AML-193 (cell line): ENCODE results near the gene LYG1.

Experiments used
- DNase-seq, 2 experiments: peaks; one replicate each; lab custom pipeline; 2025; lab: John Stamatoyannopoulos, UW

Gene LYG1

DNA sequence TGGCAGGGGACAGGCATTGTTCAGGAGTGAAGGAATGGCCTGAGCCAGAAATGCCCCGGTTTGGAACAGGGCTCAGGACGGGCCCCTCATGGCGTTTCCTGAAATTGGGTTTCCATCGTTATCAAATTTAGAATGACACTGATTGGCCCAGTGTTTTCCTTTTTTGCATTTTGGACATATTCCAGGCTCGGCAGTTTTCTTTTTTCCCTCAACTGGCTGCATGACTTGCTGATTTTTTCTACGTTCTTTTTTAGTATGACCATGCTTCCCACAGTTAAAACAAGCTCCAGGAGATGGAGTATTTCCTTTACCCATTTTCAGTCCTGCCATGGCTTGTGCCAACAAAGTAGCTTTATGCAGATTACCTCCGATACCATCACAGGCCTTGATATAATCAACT lies 25.1 kb downstream of the LYG1 start:
- no peak for DNase-seq

DNA sequence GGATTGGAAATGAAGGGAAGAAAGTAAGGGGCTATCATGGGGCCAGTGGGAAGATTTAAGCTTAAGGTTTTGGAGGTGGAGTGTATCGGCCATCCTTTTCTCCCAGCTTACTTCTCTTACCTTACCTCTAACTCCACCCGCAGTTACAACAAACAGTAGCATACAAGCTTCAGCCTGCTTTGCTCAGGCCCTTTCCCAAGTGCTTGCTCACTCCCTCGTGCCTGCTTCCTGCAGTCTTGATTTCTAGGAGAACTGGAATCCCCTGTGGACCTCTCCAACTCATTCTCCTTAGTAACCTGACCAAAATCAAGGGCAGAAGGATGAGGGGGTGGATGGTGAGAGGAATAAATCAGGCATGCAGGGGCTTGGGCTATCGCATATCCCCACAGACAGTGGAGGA lies 39.8 kb downstream of the LYG1 start:
- DNase-seq, result no peak

DNA sequence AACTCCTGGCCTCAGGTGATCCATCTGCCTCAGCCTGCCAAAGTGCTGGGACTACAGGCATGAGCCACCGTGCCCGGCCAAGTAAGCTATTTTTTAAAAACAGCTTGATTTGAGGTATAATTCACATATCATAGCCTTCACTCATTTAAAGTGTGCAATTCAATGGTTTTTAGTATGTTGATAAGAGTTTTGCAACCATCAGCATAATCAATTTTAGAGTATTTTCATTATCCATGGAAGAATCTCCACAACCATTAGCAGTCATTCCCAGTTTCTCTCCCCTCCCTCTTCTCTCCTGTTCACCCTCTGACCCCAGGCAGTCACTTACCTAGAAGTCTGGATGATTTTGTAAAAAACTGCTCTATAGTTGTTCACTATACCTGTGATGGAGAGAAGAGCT lies 40.8 kb downstream of the LYG1 start:
- no peak for DNase-seq

DNA sequence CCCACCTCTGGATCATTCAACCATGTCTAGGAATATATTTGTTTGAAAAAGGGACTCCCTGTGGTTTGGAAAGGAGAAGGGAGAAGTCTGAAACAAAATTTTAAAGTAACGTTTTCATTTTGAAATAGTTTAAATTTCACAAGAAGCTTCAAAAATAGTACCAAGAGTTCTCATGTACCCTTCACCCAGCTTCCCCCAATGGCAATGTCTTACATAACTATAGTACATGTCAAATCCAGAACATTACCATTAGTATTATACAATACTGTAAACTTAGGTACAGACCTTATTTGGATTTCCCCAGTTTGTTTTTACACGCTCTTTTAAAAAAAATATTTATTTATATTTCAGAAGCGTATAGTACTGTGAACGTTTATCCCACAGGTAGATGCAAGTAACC lies 41.5 kb downstream of the LYG1 start:
- no peak for DNase-seq

DNA sequence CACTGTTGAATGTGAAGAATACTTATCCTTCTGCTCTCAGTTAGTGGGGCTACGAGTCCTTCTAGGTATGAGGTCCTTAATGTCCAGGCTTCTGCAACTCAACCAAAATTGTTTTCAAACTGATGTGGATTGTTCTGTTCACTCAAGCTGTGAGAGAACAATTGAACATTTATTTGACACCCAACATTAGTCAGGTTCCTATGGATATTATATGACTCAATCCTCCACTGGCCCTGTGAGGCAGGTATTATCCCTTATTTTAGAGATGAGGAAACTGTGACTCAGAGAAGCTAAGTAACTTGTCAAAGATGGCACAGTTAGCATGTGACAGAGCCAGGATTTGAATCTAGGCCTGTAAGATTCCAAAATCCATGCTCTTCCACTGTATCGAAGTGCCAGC lies 44.3 kb downstream of the LYG1 start:
- no peak for DNase-seq

DNA sequence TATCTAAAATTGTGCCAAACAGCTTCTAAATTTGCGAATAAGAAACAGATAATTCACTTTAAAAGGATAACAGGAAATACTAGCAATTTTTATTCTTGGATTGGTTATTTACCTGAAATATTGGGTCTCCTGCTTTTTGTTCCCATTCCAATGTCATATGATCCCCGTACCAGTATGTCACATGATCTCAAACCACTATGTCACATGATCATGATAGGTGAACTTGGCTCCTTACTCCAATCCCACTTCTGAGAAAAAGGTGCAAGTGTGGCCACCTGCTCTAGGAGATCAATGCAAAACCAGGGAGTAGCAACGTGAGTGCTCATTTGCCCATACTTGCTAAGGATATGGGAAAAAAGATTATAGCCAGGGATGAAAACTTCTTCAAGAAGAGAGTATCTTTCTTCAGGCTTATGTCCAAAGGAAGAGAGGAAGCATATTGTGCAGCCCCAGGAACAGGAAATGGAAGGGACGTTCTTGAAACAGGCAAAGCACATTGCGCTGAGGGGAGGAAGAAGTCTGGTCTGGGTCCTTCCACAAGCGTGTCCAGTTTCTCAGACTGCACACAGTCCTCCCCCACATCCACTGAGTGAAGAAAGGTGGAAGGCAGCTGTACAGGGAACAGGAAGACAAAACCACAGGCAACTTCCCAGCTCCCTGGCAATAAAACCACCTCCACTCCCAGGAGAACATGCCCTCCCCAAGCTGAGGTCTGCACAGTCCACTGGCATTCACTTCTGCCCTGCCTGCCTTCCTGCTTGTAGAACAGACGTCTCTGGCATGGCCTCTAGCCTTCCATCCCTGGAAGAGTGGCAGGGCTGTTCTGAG lies 45.3 kb downstream of the LYG1 start, which contains the start of gene LYG2:
Gene LYG2 (minus strand): TSS at position 176 of the 828 bp plus-strand sequence. CDS start 1,406 bp downstream, outside the sequence.
- DNase-seq, result peak; percentile 16 to 43

DNA sequence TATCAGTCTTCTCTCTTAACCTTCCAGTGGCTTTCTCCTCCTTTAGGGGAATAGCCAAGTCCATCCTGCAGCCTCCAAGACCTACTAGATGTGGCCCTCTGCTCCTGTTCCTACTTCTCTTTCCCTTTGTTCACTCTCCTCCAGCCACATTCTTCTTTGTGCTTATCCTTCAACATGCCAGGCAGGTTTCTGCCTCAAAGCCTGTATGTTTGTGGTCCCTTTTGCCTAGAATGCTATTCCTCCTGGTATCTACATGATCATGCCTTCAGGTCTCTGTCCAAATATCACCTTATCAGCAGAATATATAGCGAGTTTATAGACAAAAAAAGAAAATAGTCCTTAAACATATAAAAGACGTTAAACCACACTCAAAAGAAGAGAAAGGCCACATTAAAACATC lies 51.0 kb downstream of the LYG1 start:
- DNase-seq, result no peak

DNA sequence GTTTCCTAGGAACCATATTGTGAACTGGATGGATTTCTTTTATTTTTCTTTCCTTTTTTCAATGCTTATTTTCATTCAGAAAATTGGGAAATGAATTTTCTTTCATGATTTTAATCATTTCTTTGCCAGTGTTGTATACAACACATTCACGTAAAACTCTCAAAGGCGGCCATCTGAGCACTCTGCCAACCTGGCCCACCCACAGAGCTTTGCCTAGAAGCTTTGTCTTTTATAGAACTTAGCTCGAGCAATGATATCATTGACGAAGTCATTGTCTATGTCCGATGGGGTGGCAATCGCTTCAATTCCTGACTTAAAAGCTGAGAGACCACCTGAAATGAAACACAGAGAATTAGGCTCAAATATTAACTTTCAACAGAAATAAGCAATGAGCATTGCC lies 58.8 kb downstream of the LYG1 start:
- no peak for DNase-seq

DNA sequence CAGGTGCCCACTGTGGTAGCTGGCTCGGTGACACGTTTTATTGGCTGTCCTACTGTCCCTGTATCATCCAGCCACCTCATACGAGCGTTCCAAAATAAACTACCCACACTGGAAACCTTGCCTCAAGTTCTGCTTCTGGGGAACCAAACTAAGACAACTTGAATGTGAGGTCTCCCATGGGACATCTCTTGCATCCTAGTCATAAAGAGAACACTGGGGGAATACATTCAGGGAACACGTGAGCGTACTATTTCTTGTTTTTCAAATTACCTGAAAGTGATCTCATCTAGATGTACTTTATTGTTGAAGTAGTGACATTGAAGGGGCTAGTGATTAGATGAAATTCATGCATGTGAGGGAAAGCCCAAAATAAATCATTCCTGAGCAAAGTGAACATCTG lies 60.6 kb downstream of the LYG1 start:
- no peak for DNase-seq

DNA sequence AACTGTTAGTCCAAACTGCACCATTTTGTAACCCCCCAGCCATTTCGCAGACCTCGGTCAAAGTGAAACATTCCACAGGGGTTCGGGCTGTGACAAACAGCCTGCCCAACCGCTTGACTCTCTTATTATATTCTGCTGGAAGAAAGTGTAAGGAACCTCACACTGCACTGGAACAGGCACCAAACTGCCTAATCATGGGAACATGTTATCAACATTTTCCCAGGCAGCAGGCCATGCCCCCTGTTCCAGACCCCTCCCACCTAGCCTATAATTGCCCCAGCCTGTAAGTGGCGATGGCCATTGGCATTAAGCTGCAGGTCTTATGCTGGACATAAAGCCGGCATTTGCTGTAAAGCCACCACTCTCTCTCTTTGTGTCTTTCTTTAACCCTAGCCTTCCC lies 62.4 kb downstream of the LYG1 start:
- DNase-seq, result no peak
